HG03469 (cell line): Measurements from ENCODE around the gene SPATA31C1.
"Not testable (repeated sequence)": the region's sequence is repeated elsewhere in the genome, so short reads cannot be mapped to it uniquely, and the experiment has no call there.

Experiments used
- ATAC-seq: cut with Tn5 transposase; IDR thresholded peaks from one replicate; pipeline ENCODE4 v1.9.1; 2021; ENCODE audit warnings: mild to moderate bottlenecking, moderate library complexity, moderate number of reproducible peaks; ENCODE audit not compliant: unreplicated experiment

SPATA31C1 gene

DNA sequence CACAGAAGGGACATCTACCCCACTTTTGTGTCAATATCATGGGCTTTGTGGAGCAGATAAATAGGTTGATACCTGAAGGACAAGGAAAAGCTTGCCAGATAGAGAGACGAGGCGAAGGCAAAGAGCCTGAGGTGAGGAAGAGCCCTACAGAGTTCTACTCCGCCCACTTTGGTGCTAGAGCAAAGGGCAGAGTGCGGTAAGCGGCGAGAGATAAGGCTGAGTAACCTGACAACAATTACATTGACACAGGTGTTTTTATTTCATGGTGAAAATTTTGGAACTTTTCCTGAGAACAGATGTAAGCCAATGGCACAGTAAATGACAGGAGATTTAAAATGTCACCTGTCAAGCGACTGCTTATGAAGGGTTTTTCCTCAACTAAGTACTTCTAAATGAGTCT is 16.7 kb downstream of the SPATA31C1 start:
- ATAC-seq, result not testable (repeated sequence)

DNA sequence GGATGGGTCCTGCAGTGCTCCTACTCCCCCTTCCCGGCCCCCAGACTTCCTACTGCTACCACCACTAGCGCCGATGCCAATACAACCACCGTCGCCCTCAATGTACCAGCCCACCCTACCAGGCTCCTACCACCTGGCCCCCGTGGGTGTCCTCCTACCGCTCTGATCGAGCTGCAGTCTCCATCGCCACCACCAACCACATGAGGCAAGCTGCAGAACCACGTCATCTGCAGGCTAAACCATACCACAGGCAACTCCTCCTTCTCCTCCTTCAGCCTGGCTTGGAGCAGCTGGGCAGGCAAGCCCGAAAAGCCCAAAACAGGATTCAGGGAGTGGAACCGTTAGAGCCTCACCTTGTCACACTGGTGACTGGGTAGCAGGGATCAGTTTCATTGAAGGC is 19.6 kb downstream of the SPATA31C1 start:
- ATAC-seq, result not testable (repeated sequence)

DNA sequence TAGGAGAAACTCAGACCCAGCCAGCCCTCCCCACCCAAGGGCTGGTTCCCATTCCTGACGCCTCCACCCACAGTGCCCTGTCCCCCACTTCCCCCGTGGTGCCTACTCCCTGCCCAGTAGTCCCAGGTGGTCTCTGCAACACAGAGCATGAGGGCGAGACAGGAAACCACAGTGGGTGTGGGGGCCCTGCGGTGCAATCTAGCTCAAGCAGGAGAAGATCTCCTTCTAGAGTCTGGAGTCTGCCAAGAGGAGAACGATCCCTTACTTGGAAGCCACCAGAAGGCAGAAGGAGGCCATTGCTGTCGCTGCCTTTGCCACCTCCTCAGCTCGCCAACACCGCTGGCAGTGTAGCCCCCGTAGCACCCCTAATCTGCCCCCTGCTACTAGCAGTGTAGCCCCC is 20.2 kb downstream of the SPATA31C1 start:
- not testable (repeated sequence) for ATAC-seq

DNA sequence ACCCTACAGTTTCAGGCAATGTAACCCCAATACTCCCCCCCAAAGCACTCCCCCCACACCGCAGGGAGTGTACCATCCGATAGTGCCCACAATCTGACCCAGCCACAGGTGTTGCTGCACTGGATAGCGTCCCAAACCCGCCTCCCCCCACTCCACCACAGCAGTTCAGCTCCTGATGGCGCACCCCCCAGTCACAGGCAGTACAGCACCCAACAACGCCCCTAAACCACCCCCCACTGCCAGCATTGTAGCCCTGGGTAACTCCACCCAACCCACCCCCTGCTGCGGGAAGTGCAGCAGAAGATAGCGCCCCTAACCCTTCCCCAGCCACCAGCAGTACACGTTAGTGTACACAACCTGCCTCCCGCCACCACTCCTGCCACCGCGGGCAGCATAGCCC is 20.6 kb downstream of the SPATA31C1 start:
- ATAC-seq, result not testable (repeated sequence)

DNA sequence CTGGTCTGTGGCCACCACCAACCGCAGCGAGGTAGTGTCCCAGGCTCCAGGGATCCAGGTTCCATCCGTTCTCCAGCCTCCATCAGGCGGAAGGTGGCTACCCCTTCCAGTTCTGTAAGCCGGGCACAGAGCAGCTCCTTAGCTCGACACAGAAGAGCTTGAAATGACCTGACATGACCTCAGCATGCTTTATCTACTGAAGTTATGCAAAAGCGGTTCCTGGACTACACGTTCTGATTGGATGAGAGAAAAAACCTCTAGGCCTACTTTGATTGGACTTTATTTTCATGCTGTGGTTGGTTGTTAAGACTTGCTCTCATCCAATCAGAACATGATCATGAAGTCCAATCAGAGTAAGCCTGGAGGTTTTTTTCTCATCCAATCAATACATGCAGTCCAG is 21.3 kb downstream of the SPATA31C1 start:
- ATAC-seq, result not testable (repeated sequence)

DNA sequence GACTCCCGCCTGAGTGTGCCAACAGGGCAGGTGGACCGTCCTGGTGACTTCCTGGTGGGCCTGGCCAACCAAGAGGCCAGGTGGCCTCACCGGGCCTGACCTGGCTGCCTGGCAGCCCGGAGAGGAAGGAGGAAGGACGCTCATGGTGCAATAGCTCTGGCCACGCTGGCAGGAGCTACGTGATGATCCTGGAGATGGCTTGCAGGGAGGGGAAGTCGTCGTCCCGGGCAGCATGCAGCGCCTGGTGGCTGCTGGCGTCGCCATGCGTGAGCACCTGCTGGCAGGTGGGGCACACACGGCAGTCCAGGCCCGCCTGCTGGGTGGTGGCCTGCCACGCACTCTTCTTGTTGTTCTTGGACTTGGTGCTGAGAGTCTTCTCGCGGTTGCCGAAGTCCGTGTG is 26.3 kb downstream of the SPATA31C1 start:
- ATAC-seq, result no peak

DNA sequence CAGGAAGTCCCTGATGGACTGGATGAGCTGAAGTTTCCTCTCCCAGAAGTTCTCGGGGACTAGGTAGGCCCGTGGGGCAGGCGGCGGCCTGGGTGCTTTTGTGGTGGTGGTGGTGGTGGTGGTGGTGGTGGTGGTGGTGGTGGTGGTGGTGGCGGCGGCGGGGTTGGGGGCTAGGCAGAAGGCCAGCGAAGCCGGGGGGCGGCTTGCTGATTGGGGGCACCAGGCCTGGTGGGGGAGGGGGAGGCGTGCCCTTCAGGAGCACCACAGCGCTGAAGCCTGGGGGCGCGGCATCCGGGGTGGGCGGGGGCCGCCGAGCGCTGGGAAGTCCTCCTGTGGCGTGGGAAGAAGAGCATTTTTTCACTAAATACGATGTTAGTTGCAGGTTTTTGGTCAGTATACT is 26.9 kb downstream of the SPATA31C1 start:
- ATAC-seq, result no peak

DNA sequence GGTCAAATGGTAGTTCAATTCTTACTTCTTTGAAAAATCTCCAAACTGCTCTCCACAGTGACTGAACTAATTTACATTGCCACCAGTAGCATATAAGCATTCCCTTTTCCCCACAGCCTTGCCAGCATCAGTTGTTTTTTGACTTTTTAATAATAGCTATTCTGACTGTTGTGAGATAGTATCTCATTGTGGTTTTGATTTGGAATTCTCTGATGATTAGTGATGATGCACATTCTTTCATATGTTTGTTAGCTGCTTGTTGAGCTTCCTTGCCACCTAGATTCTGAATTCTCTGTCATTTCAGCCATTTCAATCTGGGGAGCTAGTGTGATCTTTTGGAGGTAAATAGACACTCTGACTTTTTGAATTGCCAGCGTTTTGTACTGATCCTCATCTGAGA is 32.5 kb downstream of the SPATA31C1 start:
- no peak for ATAC-seq

DNA sequence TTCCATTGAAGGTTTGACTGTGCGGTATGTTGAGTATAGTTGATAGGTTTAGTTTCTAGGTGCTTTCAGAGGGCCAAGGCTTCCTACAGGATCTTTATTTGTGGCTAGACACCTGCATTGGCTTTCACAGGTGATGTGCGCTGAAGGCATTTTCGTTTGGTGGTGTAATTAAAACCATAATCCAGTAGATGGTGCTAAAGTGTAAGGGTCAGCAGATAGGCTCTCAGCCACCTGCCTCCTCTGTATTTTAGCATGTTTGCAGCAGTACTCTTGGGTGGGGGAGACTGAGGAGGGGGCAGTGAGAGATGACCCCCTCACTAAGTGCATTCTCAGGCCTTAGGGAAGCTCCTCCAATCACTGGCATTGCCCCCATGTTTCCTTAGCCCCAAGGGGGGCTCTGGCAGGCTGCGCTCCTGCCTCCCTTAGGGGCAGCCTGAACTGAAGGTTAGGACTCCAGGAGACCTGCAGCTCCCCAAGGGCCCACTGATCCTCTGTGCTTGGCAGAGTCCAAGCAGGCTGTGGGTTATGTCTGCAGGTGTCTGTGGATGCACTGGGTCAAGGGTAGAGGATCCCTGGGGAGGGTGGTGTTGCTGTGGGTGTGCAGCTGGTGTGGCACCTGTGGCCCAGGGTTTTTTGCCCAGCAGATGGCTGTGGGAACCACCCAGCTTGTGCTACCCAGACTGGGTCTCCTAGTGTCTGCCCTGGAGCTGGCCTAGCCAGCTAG is 33.2 kb downstream of the SPATA31C1 start:
- ATAC-seq, result no peak

DNA sequence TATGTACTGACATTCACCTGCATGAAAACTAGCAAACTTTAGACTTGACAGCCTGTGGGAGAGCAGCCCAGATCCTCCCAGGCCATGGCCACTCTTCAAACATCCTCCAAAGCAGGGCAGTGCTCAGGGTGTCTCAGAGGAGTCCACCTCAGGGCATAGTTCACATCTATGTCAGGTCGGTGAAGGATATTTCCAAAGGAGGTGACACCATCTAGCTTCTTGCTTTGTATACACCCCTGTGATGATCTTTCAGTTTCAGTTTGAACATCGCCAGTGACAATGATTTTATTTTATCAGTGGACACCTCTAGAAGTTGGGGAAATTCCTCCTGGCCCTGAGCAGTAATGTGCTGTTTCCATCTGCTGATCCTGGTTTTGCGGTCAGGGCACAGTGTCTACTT is 36.5 kb downstream of the SPATA31C1 start:
- ATAC-seq, result no peak

DNA sequence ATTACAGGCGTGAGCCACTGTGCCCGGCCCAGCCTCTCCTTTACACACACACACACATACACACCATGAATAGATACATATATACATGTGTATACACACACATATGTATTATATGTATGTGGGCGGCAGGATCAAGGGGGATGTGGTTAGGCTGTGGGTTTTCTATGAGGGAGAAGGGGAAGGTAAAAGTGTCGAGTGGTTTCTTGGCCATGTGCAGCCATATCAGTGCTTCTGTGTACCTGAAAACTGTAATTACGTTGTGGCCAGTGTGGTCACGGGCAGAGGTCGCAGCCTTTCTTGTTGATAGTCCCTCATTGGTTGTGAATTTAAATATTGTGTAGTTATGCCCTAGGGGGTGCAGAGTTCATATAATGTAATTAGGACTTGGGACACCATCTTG is 40.1 kb downstream of the SPATA31C1 start:
- ATAC-seq, result no peak

DNA sequence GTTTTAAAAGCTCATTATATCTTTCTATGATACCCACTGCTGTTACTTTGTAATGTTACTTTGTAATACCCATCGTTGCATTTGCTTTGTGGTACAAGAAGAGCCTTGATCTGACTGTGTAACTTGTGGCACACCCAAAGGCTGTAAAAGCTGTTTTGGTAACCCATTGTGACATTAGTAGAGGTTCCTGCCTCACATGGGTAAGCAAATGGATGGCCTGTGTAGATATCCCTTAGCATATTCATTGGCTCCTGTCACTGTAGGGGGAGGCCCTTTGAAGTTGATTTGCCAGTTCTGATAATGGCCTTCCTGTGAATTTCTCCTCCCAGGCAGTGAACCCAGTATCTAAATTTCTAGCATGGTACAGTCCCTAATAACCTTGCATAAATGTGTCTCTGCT is 40.8 kb downstream of the SPATA31C1 start:
- no peak for ATAC-seq

DNA sequence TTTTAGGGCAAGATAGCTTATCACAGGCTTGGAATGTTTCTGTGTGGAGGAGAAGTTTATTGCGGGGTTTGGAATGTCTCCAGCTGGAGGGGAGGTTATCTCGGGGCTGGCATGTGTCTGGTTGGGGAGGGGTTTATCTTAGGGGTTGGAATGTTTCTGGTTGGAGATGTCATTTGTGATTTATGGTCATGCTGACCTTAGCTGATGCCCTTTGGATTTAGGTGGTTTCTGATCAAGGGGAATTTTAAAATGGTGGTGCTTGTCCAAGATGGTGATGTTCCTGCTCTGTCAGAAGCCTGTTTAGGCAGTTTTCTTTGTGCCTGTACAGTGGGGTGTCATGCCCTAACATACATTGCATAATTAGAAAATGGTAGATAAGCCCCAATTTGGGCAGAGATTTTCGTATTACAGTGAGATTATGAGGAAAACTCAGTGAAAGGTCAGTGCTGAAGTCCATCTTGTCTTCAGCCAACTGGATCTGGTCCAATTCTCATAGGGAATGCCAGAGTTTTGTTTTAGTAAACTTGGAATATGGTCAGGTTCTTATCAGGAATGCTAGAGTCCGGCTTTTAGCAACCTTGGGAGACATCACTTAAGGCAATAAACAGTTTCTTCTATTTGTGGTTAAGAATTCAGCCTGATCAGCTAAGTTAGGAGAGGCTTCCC is 42.3 kb downstream of the SPATA31C1 start:
- no peak for ATAC-seq

DNA sequence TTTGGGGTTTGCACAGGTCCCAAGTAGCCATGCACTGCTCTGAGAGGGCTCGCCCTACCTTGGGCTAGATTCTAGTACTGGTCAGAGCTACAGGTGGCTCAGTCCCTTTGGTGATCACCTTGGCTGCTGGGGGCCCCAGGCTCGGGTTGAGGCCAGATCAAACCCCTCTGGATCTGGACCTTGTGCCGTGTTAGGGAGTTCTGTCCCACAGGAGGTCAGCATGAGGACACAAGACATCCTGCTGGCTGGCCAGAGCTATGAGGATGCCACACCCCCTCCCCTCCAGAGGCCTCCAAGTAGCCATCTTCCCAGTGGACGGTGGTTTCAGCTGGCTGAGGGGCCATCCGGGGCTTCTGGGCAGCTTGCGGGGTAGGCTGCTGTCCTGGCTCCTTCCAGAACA is 46.0 kb downstream of the SPATA31C1 start:
- ATAC-seq, result no peak

DNA sequence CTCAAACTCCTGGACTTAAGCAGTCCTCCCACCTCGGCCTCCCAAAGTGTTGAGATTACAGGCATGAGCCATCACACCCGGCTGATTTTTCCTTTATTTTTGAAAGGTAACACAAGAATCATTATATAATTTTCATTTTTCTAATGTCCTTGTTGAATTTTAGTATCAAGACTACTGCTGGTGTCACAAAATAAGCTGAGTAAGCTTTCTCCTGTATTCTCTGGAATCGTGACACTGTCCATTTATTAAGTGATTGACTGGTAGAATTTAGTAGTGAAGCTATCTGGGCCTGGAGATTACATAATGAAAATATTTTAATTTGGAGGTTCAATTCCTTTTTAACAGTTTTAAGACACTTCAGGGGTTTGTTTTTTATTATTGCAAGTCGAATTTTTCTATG is 47.1 kb downstream of the SPATA31C1 start:
- ATAC-seq, result no peak

DNA sequence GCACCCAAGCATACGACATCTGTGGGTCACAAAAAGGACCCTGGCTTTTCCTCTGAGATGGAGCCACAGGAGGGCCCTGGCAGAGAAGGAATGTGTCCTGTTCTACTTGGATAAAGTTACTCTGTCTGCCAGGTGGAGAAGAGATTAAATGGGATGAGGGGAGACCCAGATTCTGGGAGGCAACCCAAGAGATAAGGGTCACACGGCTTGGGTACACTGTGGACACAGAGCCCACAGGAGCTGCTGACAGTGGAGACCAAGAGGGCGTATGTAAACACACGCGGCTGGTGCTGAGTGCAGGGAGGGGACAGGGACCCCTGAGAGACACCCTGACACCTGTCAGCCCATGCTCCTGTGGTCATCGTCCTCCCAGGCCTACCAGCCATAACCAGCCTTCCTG is 50.4 kb downstream of the SPATA31C1 start:
- no peak for ATAC-seq

DNA sequence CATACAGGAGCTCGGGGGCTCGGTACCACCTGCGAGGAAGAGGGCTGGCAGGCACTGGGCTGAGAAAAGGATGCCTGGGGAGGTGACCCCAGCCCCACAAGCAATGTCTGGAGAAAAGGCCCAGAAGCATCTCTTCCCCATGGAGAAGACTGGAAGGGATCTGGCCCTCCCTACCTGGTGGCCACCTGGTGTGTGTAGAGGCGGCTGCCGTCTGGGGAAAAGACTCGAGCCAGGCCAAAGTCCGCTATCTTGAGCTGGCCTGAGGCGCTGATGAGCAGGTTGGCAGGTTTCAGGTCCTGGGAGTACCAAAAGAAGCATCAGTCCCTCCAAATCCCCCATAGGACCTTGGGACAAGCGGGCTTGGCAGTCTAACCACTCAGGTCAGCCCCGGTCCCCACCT is 52.8 kb downstream of the SPATA31C1 start:
- ATAC-seq, result no peak

DNA sequence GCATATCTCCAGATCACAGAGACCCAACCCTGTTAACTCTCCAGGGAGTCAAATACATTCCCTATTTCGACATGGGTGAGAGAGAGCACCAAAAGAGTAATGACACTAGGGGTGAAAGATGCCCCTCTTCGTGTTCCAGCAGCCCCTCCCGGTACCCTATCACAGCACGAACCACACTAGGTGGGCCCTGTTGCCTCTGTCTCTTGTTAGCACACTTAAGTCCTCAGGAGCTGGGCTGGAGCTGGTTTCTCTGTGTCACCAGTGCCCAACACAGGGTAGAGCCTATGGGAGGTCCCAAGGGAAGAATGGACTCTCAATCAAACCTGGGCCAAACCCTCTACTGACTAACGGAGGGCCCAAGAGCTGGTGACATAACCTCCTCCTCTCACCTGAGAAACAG is 55.4 kb downstream of the SPATA31C1 start:
- ATAC-seq, result no peak
